Fibroblast of lung (primary cell): ENCODE measurements around the gene INTS15.

Experiments
- EZH2 ChIP-seq: IDR thresholded peaks from 2 replicates; pipeline ENCODE4 v1.5.1; 2012; ENCODE audit warnings: low read length, control low read depth, mild to moderate bottlenecking; ENCODE audit errors: missing control alignments
- TF ChIP-seq, protein P1 (sequence below), 2 donors: IDR thresholded peaks in 1 of 2; conservative IDR thresholded peaks in 1 of 2; 1 replicate in 1 of 2; 2 replicates in 1 of 2; pipeline ENCODE4 v1.5.1; 2011 to 2012; ENCODE audit warnings: low read length in 2 of 2, control low read depth in 1 of 2, inconsistent platforms in 1 of 2, low read depth in 1 of 2, mild to moderate bottlenecking in 1 of 2

DNA sequence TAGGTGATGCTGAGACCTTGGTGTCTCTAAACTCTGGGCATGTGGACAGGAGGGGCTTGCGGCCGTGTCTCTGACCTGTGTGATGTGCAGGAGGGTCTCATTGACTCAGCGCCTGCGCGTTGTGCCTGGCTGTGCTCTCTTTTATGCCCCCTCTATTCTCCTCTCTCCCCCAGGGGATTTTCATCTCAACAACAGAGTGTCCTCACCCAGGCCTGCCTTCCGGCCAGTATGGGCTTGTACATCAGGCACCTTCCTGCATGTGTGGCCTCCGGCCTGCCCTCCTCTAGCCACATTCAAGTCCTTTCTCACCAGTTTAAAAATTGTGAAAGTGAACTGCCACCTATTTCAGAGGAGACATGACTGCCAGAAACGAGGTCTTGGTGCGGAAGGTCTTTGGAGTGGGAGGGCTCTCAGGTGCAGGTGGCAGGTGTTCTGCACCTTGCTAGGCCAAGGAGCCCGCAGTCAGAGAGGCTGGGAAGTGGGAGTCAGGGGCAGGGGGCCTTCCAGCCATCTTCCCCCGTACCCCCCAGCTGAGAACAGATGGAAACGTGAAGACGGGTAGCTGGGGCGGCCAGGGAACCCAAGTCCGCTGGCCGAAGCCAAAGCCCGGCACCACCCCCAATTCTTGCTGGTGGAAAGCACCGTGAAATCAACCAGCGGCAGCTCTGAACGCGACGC lies 531 bp upstream of the INTS15 start:
- TF ChIP-seq, protein P1, sequence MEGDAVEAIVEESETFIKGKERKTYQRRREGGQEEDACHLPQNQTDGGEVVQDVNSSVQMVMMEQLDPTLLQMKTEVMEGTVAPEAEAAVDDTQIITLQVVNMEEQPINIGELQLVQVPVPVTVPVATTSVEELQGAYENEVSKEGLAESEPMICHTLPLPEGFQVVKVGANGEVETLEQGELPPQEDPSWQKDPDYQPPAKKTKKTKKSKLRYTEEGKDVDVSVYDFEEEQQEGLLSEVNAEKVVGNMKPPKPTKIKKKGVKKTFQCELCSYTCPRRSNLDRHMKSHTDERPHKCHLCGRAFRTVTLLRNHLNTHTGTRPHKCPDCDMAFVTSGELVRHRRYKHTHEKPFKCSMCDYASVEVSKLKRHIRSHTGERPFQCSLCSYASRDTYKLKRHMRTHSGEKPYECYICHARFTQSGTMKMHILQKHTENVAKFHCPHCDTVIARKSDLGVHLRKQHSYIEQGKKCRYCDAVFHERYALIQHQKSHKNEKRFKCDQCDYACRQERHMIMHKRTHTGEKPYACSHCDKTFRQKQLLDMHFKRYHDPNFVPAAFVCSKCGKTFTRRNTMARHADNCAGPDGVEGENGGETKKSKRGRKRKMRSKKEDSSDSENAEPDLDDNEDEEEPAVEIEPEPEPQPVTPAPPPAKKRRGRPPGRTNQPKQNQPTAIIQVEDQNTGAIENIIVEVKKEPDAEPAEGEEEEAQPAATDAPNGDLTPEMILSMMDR (conservative IDR thresholded peaks at IDR 0.05 in 1 of 2, IDR thresholded peaks at IDR 0.05 in 1 of 2; ENCODE audit: low read depth in 1 of 2, low read length in 2 of 2) = no peak
- TF ChIP-seq EZH2 = no peak
